RCC 7860 (cell line): ENCODE results near the gene HSPG2.

ENCODE experiments used
- DNase-seq: peaks from one replicate; pipeline ENCODE4 v3.0.0-alpha.2; 2015; ENCODE audit warnings: low spot score
- FAIRE-seq: peaks from 2 replicates; lab custom pipeline; 2012; peaks lifted over from hg19 to GRCh38; lab: Jason Lieb, UNC

The HSPG2 gene

GRCh38 chr1:21774835-21775549, 162.1 kb downstream of the HSPG2 start:
- no peak for DNase-seq
- FAIRE-seq: no peak

GRCh38 chr1:21773585-21773984, 163.5 kb downstream of the HSPG2 start:
- no peak for FAIRE-seq
- DNase-seq: no peak
